Uterus (tissue), 2 donors: Measurements from ENCODE around the gene PTPRN2.

Experiments used
- CTCF ChIP-seq, 4 experiments: fragments of 200-600 bp in 2 of 4; fragments of 450-650 bp in 2 of 4; sonication (generic) in 2 of 4; IDR thresholded peaks; one replicate each; pipeline ENCODE4 v1.5.1; 2016 to 2019; ENCODE audit warnings: antibody characterized with exemption in 4 of 4, mild to moderate bottlenecking in 2 of 4, moderate library complexity in 1 of 4
- POLR2A ChIP-seq, 2 donors: fragments of 450-650 bp; IDR thresholded peaks; one replicate each; pipeline ENCODE4 v1.6.1; 2016; ENCODE audit warnings: antibody characterized with exemption in 2 of 2, mild to moderate bottlenecking in 1 of 2, moderate library complexity in 1 of 2

GRCh38 chr7:158314394-158314793 lies 273.2 kb downstream of the PTPRN2 start:
- TF ChIP-seq POLR2A (IDR thresholded peaks at IDR 0.05) (no peak), CTCF (IDR thresholded peaks at IDR 0.05) (no peak)
